HCT116 (cell line): Measurements from ENCODE around the gene TUSC1. TPM values are rescaled to one million over a fixed set of nuclear protein-coding genes. Genes with fewer than 3 reads are reported as not detected.

Experiments
- ATAC-seq: fragments of 200-7000 bp; cut with Tn5 transposase; 2 replicates; pipeline ENCODE4 v1.9.1; 2020; ENCODE audit warnings: mild to moderate bottlenecking, moderate library complexity
- BruUV-seq: library from RNA; stranded (reverse); fragments of 400-500 nt; replicated peaks from 2 replicates; lab custom pipeline; 2021; lab: Mats Ljungman, UMichigan
- CTCF ChIA-PET: fragments of 300-600 bp; sonication (Branson Sonifier 250); formaldehyde crosslinking; loops from one replicate; lab custom pipeline; 2021; ENCODE audit warnings: antibody characterized with exemption; lab: Charles Lee
- POLR2A ChIA-PET: fragments of 300-600, 350-600 bp; sonication (Branson Sonifier 250); formaldehyde crosslinking; loops from one replicate; lab custom pipeline; 2021; ENCODE audit warnings: antibody characterized with exemption; lab: Charles Lee
- RAD21 ChIA-PET, 2 experiments: fragments of 300-600 bp; sonication (Branson Sonifier 250); formaldehyde crosslinking; loops; one replicate each; lab custom pipeline; 2023; ENCODE audit warnings: low total read pairs in 2 of 2; ENCODE audit not compliant: uncharacterized antibody in 2 of 2, unreplicated experiment in 2 of 2, low non-redundant PET in 1 of 2; lab: Charles Lee
- DNase-seq: peaks from one replicate; pipeline ENCODE4 v3.0.0-alpha.2; 2010; ENCODE audit warnings: low read depth, low spot score
- H2AFZ ChIP-seq: fragments of 200-600 bp; shearing (Covaris generic), sonication (generic); 2 replicates; pipeline ENCODE4 v1.6.1; 2017; ENCODE audit warnings: low read depth, mixed run types, mixed read lengths, antibody characterized with exemption, low read length; ENCODE audit not compliant: poor library complexity, severe bottlenecking
- H3K27ac ChIP-seq: 2 replicates; pipeline ENCODE4 v1.5.1; 2012; ENCODE audit warnings: low read depth, low read length
- H3K27me3 ChIP-seq: fragments of 200-600 bp; sonication (generic); 2 replicates; pipeline ENCODE4 v1.6.1; 2016; ENCODE audit warnings: mixed run types, low read length, mixed read lengths; ENCODE audit not compliant: insufficient read depth
- H3K36me3 ChIP-seq, 2 experiments: fragments of 200-500 bp in 1 of 2; fragments of 200-600 bp in 1 of 2; sonication (Bioruptor generic) in 1 of 2; sonication (generic) in 1 of 2; 2 replicates each; pipeline versions ENCODE4 v1.5.1 to v1.6.1; 2014 to 2016; ENCODE audit warnings: low read length in 2 of 2, inconsistent platforms in 1 of 2, mixed read lengths in 1 of 2, mixed run types in 1 of 2; ENCODE audit not compliant: insufficient read depth in 2 of 2, control insufficient read depth in 1 of 2
- H3K4me1 ChIP-seq, 2 experiments: fragments of 200-600 bp in 1 of 2; sonication (generic) in 1 of 2; 2 replicates each; pipeline versions ENCODE4 v1.5.1 to v1.6.1; 2012 to 2017; ENCODE audit warnings: low read length in 2 of 2, inconsistent platforms in 1 of 2, mild to moderate bottlenecking in 1 of 2, mixed read lengths in 1 of 2, mixed run types in 1 of 2, moderate library complexity in 1 of 2; ENCODE audit not compliant: insufficient read depth in 2 of 2, control insufficient read depth in 1 of 2
- H3K4me2 ChIP-seq: fragments of 200-600 bp; sonication (generic); 2 replicates; pipeline ENCODE4 v1.6.1; 2017; ENCODE audit warnings: mixed run types, low read length, mixed read lengths
- H3K4me3 ChIP-seq, 2 experiments: fragments of 200-600 bp in 1 of 2; sonication (generic) in 1 of 2; replicated peaks in 1 of 2; 2 replicates each; pipeline ENCODE4 v1.5.1; 2011 to 2016; ENCODE audit warnings: low read length in 2 of 2, control low read depth in 1 of 2, low read depth in 1 of 2, mild to moderate bottlenecking in 1 of 2, mixed read lengths in 1 of 2, mixed run types in 1 of 2
- H3K79me2 ChIP-seq: fragments of 200-600 bp; sonication (generic); 2 replicates; pipeline ENCODE4 v1.6.1; 2017; ENCODE audit warnings: mild to moderate bottlenecking, mixed run types, low read length, moderate library complexity, mixed read lengths; ENCODE audit not compliant: insufficient read depth
- H3K9ac ChIP-seq: fragments of 200-600 bp; sonication (generic); 2 replicates; pipeline ENCODE4 v1.6.1; 2016; ENCODE audit warnings: low read length, mixed read lengths
- H3K9me2 ChIP-seq: fragments of 200-600 bp; sonication (generic), shearing (Covaris generic); 2 replicates; pipeline ENCODE4 v1.6.1; 2017; ENCODE audit warnings: mixed run types, mild to moderate bottlenecking, moderate library complexity; ENCODE audit not compliant: insufficient read depth
- H3K9me3 ChIP-seq, 2 experiments: fragments of 200-500 bp in 1 of 2; fragments of 200-600 bp in 1 of 2; sonication (Bioruptor generic) in 1 of 2; sonication (generic) in 1 of 2; 2 replicates each; pipeline ENCODE4 v1.6.1; 2014 to 2017; ENCODE audit warnings: low read length in 2 of 2, mixed read lengths in 2 of 2, inconsistent platforms in 1 of 2, low read depth in 1 of 2, mild to moderate bottlenecking in 1 of 2, mixed run types in 1 of 2, moderate library complexity in 1 of 2; ENCODE audit not compliant: control insufficient read depth in 1 of 2, insufficient read depth in 1 of 2
- H4K20me1 ChIP-seq: fragments of 200-600 bp; sonication (generic), shearing (Covaris generic); 2 replicates; pipeline ENCODE4 v1.6.1; 2017; ENCODE audit warnings: mixed run types, mild to moderate bottlenecking, moderate library complexity; ENCODE audit not compliant: insufficient read depth
- ATF3 ChIP-seq: IDR thresholded peaks from 2 replicates; pipeline ENCODE4 v1.6.1; 2012
- CBX3 ChIP-seq: IDR thresholded peaks from 2 replicates; pipeline ENCODE4 v1.6.1; 2012; ENCODE audit warnings: low read depth
- CEBPB ChIP-seq: IDR thresholded peaks from 2 replicates; pipeline ENCODE4 v1.6.1; 2012; ENCODE audit warnings: low read depth
- EGR1 ChIP-seq: IDR thresholded peaks from 2 replicates; pipeline ENCODE4 v1.6.1; 2012; ENCODE audit warnings: low read depth
- EZH2 ChIP-seq: fragments of 200-600 bp; sonication (generic); IDR thresholded peaks from 2 replicates; pipeline ENCODE4 v1.6.1; 2017; ENCODE audit warnings: antibody characterized with exemption, mixed run types
- FOSL1 ChIP-seq: IDR thresholded peaks from 2 replicates; pipeline ENCODE4 v1.6.1; 2012; ENCODE audit warnings: low read depth
- POLR2A ChIP-seq: IDR thresholded peaks from 2 replicates; pipeline ENCODE4 v1.7.0; 2011; ENCODE audit warnings: borderline replicate concordance; ENCODE audit not compliant: insufficient read depth, insufficient read length; ENCODE audit errors: extremely low read depth
- POLR2AphosphoS5 ChIP-seq: IDR thresholded peaks from 2 replicates; pipeline ENCODE4 v1.6.1; 2011; ENCODE audit warnings: mild to moderate bottlenecking, low read depth, low read length, moderate library complexity
- SIN3A ChIP-seq: IDR thresholded peaks from 2 replicates; pipeline ENCODE4 v1.6.1; 2012; ENCODE audit warnings: low read depth
- SRF ChIP-seq: IDR thresholded peaks from 2 replicates; pipeline ENCODE4 v1.6.1; 2012; ENCODE audit warnings: low read depth
- TCF7L2 ChIP-seq: IDR thresholded peaks from 2 replicates; pipeline ENCODE4 v1.7.0; 2011; ENCODE audit warnings: borderline replicate concordance, inconsistent platforms; ENCODE audit not compliant: insufficient read depth, insufficient read length; ENCODE audit errors: extremely low read depth
- YY1 ChIP-seq: IDR thresholded peaks from 2 replicates; pipeline ENCODE4 v1.6.1; 2011; ENCODE audit warnings: low read length, low read depth, moderate library complexity, mild to moderate bottlenecking; ENCODE audit not compliant: insufficient replicate concordance; ENCODE audit errors: extremely low read depth
- ZFX ChIP-seq: fragments of 450-650 bp; IDR thresholded peaks from 2 replicates; pipeline ENCODE4 v1.6.1; 2017
- ZNF274 ChIP-seq: fragments of 200-500 bp; sonication (Bioruptor generic); IDR thresholded peaks from 2 replicates; pipeline ENCODE4 v1.6.1; 2014; ENCODE audit warnings: mild to moderate bottlenecking, low read depth, low read length, inconsistent platforms
- intact Hi-C: fragments of 100-400 bp; cut with micrococcal nuclease; formaldehyde crosslinking; loops from 2 replicates; pipeline ENCODE4 v1.10.0; 2022
- total RNA-seq: library from RNA; stranded (reverse); gene quantifications from one replicate; pipeline ENCODE4 v1.2.1, GENCODE V29; 2021; ENCODE audit not compliant: unreplicated experiment

Gene TUSC1
- total RNA-seq, 1 experiment from 2014 or later = not detected

- no peak for ATAC-seq
- intact Hi-C loops = no loop called here
- H3K79me2 ChIP-seq = no peaks in the 10 kb centered on the region
- ChIA-PET CTCF (no interaction called here), POLR2A (no interaction called here), RAD21 (no interaction called here)
- H4K20me1 ChIP-seq = no peaks in the 10 kb centered on the region
- H2AFZ ChIP-seq = no peak overlapping the region
- H3K9ac ChIP-seq = no peak overlapping the region
- TF ChIP-seq SIN3A (no peak), POLR2A (no peak), CBX3 (no peak), FOSL1 (no peak), EGR1 (no peak), ATF3 (no peak)
- no peaks in the 10 kb centered on the region for H3K4me1 ChIP-seq
- no TSS peak for BruUV-seq
- H3K9me3 ChIP-seq = peaks cover 0 to 5% of the 10 kb centered on the region in 2 experiments; a peak in 2 of 4 replicates
- H3K36me3 ChIP-seq = no peaks in the 10 kb centered on the region
- no peaks in the 10 kb centered on the region for H3K27me3 ChIP-seq
- no peak for DNase-seq
- H3K4me3 ChIP-seq = no peak overlapping the region
- no peak overlapping the region for H3K4me2 ChIP-seq
- H3K9me2 ChIP-seq = no peaks in the 10 kb centered on the region
- H3K27ac ChIP-seq = no peak overlapping the region
Observed at GRCh38 chr9:25681266-25681665, 3.0 kb upstream of the TUSC1 start.

GRCh38 chr9:25678846-25679360, 659 bp upstream of the TUSC1 start:
- DNase-seq = no peak
- Histone ChIP-seq H4K20me1 (no peaks in the 10 kb centered on the region), H3K79me2 (no peaks in the 10 kb centered on the region), H3K4me2 (no peak overlapping the region), H3K9me3 (peaks cover 0 to 9% of the 10 kb centered on the region in 2 experiments; a peak in 2 of 4 replicates), H3K4me1 (no peaks in the 10 kb centered on the region), H2AFZ (no peak overlapping the region), H3K36me3 (no peaks in the 10 kb centered on the region), H3K27ac (no peak overlapping the region), H3K9ac (no peak overlapping the region), H3K27me3 (no peaks in the 10 kb centered on the region), H3K9me2 (no peaks in the 10 kb centered on the region), H3K4me3 (no peak overlapping the region)
- intact Hi-C loops = no loop called here
- ChIA-PET RAD21 (no interaction called here), CTCF (no interaction called here), POLR2A (no interaction called here)
- ATAC-seq = no peak
- TF ChIP-seq SRF = no peak
- no peak for TF ChIP-seq ZFX
- no peak for TF ChIP-seq EZH2
- no peak for TF ChIP-seq POLR2AphosphoS5
- TF ChIP-seq CEBPB = no peak
- no peak for TF ChIP-seq ATF3
- TF ChIP-seq ZNF274 = no peak
- TF ChIP-seq YY1 = no peak
- no peak for TF ChIP-seq TCF7L2
- no TSS peak for BruUV-seq
